ENCODE results near the gene ST6GALNAC5.
"Not testable (repeated sequence)": the region's sequence is repeated elsewhere in the genome, so short reads cannot be mapped to it uniquely, and the experiment has no call there.

The ST6GALNAC5 gene

DNA sequence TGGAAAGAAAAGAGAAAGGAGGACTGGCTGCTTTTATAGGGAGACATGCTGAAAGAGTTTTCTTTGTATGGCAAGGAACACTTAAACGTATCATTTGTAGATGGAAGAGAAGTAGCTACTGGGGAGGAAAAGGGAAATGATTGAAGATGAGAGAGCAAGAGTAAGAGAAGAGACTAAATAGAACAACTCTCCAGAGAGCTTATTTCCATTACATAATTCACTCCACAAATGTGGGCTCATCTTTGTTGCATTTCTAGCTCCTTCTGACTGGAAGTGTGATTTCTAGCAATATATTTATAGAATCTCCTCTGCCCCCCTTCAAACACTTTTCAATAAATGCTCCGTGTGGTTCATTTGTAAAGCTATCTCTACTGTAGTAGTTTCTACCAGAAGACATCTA lies 71.0 kb downstream of the ST6GALNAC5 start:
- DNase-seq (ENCODE audit: low spot score) = no peak

- no peak for DNase-seq (ENCODE audit: low spot score)
Measured at GRCh38 chr1:76939050-76939816, 72.0 kb downstream of the ST6GALNAC5 start.

GRCh38 chr1:76939817-76940216 lies 72.5 kb downstream of the ST6GALNAC5 start:
- no peak for DNase-seq (ENCODE audit: low spot score)

DNA sequence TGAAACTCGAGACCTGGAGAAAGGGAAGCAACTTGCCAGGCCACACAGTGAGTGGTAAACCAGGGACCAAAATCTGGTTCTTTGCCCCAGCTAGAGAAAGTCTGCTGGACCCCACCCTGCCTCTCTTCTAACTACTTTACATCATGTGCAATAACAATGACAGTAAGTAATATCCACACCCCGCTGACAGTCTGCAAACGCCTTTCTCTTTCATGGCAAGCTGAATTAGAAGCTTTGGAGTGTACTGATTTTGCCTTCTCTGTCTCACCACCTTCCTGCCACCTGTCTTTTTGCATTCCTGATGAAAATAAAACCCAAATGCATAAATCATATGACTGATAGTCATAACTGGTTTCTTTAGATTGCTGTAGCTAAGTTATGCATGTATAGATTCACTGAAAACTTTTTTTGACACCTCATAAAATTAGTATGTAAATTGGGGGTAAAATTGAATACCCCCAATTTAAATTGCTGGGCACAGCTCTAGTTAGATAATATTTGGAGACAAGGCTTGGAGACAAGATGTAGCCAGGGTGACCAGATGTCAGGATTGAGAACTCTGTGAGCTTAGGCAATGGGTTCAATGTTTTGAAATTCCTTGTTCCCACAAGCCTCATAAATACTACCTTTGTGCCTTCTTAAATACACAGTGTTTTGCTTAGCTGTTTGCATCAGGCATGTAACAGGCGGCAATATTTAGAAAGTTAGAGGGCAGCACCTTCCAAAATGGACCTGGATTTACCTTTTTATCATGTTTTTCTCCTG lies 73.5 kb downstream of the ST6GALNAC5 start:
- DNase-seq (ENCODE audit: low spot score) = no peak

DNA sequence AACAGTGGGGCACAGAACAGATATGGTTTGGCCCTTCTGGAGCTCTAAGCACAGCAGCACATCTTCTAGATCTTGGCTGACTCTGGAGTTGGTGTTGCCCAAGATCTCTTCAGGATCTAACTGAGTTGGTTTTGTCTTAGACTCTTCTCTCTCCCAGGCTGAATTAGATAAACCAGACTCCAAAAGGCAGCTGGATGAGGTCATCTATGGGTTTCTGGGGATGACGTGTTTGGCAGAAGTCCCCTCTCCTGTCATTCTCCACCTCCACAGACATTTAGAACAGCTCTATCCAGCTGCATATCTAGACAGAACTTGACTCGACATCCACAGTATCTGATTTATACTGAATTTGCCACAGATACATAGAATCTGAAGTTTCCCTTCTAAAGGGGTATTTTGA lies 75.3 kb downstream of the ST6GALNAC5 start:
- DNase-seq (ENCODE audit: low spot score) = no peak

GRCh38 chr1:76944942-76945341 lies 77.7 kb downstream of the ST6GALNAC5 start:
- no peak for DNase-seq (ENCODE audit: low spot score)

- DNase-seq (ENCODE audit: low spot score) = no peak
Measured at GRCh38 chr1:76948846-76949245, 81.6 kb downstream of the ST6GALNAC5 start.

- no peak for DNase-seq (ENCODE audit: low spot score)
Measured at GRCh38 chr1:76949503-76949902, 82.2 kb downstream of the ST6GALNAC5 start.

GRCh38 chr1:76950306-76950705 lies 83.0 kb downstream of the ST6GALNAC5 start:
- DNase-seq (ENCODE audit: low spot score) = no peak

GRCh38 chr1:76951153-76951552 lies 83.9 kb downstream of the ST6GALNAC5 start:
- DNase-seq (ENCODE audit: low spot score) = no peak

DNA sequence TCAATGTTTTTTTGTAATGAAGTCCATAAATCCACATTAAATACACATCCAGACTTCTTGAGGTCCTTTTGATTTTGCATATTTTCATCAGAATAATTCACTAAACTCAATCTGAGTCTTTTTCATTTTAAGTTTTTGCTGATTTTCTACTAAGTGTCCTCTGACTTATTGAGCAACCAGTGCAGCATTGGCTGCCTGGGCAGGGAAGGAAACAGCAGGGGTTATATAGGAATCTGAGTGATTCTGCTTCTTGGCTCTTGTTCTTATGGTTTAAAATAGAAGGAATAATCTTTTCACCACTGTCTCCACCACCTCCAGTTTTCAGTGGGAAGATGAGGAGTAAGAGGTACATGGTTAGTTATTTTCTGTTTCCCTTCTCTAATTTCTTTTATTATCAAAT lies 88.4 kb downstream of the ST6GALNAC5 start:
- DNase-seq (ENCODE audit: low spot score) = no peak

- DNase-seq (ENCODE audit: low spot score) = no peak
Measured at GRCh38 chr1:76957961-76958360, 90.7 kb downstream of the ST6GALNAC5 start.

- no peak for DNase-seq (ENCODE audit: low spot score)
Measured at GRCh38 chr1:76958828-76959227, 91.5 kb downstream of the ST6GALNAC5 start.

GRCh38 chr1:76959556-76959955 lies 92.3 kb downstream of the ST6GALNAC5 start:
- no peak for DNase-seq (ENCODE audit: low spot score)

GRCh38 chr1:76961181-76961819 lies 94.0 kb downstream of the ST6GALNAC5 start:
- no peak for DNase-seq (ENCODE audit: low spot score)

GRCh38 chr1:76961820-76962207 lies 94.5 kb downstream of the ST6GALNAC5 start:
- no peak for DNase-seq (ENCODE audit: low spot score)

DNA sequence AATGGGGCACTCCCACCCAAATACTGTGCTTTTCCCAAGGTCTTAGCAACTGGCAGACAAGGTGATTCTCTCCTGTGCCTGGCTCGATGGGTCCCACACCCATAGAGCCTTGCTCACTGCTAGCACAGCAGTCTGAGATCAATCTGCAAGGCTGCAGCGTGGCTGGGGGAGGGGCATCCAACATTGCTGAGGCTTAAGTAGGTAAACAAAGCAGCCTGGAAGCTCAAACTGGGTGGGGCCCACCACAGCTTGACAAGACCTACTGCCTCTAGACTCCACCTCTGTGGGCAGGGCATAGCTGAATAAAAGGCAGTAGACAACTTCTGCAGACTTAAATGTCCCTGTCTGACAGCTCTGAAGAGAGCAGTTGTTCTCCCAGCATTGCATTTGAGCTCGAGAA lies 114.0 kb downstream of the ST6GALNAC5 start:
- not testable (repeated sequence) for DNase-seq (ENCODE audit: low spot score)

DNA sequence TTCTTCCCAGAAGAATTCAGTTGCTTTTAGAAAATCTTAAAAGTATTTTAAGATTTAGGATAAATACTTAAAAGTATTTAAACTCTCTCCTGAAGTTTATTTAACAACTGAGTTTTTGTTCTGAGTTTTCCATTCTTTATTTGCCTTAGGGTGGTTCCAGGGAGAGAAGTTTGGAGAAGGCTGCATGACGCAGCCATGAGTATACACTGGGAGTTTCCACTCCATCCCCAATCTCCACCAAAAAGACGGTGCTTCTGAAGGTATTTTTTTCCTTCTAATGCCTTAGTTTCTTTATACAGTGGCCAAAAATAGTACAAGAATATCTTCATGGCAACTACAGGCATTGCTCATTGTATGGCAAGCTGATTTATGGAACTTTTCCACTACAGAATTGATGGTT lies 122.7 kb downstream of the ST6GALNAC5 start:
- no peak for DNase-seq (ENCODE audit: low spot score)

GRCh38 chr1:76993036-76993435 lies 125.8 kb downstream of the ST6GALNAC5 start:
- no peak for DNase-seq (ENCODE audit: low spot score)

DNA sequence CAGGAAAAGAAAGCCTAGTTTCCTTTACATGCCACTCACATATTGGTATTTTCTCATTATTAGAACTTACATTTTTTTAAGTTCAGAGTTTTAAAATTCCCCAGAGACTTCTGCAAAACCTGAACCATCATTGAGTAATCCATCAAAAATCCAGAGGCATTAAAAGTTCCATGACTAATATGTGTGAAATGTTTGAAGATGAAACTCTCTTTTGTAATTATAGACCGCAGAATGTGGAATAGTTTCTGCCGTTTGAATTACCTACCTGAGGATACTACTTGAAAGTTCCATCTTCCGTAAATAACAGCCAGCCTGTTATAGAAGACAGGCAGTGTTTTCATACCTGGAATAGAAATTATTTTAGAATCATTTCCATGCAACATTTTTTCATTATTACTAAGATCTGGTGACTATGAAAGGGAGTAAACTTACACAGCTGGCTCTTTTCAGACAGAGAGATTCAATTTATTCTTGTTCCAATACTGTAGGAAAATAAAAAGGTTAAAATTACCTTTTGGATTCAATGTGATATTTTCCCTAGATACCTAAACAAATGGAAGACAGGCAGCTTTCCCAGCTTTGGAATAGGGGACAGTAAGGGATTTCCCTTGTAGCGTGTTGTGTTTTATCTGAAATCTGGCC lies 131.4 kb downstream of the ST6GALNAC5 start:
- DNase-seq (ENCODE audit: low spot score) = no peak

GRCh38 chr1:77007675-77008074 lies 140.4 kb downstream of the ST6GALNAC5 start:
- no peak for DNase-seq (ENCODE audit: low spot score)

DNA sequence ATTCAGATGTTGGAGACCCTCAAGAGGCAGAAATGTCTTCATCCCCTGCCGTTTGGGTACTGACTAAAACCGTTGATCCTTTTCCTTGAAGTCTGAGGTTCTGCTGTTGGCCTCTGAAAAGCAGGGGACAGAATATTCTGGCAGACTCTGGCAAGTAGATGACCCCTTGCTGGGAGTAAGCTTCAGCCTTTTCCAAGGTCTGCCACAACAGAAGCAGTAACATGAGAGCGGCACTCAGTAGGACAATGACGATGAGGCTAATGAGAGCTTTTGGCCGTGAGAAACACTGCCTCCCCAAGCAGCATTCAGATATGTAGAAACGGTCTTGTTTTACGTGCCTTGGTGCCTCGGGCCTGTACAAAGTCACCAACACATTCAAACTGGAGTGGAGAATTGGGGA lies 143.7 kb downstream of the ST6GALNAC5 start:
- no peak for DNase-seq (ENCODE audit: low spot score)

DNA sequence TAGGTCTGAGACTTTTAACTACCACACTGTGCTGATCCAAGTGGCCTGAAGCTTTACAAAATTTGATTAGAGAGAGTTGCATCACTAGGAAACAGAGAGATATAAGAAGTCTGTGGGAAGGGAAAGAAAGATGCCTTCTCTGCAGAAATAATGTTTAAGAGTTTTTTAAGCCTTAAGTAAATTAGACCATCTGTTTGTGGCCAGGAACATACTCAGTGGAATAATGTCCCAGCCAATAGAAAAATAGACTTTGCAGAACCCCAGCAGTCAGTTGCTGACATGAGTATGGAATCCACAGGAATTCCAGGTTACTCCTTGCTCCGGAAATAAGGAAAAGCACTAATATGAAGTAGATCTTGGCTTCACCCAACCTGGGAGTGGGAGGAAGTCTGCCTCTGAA lies 144.8 kb downstream of the ST6GALNAC5 start:
- DNase-seq (ENCODE audit: low spot score) = no peak
